ENCODE data around the gene PITPNC1.

GRCh38 chr17:67557052-67557845 is 180.2 kb downstream of the PITPNC1 start:
- TF ChIP-seq CTCF (conservative IDR thresholded peaks at IDR 0.05; ENCODE audit: low read depth, low read length) (no peak), EZH2 (IDR thresholded peaks at IDR 0.05; ENCODE audit: borderline replicate concordance, low read depth, low read length, poor library complexity, severe bottlenecking) (no peak)

Measured in A673 (cell line).